Placental pericyte (primary cell): ENCODE measurements around the gene WWC2. TPM values are rescaled to one million over a fixed set of nuclear protein-coding genes. Genes with fewer than 3 reads are reported as not detected.

Source experiments
- total RNA-seq: library from RNA; depleted of rRNA; stranded (reverse); fragments of >200 nt; gene quantifications from 2 replicates; pipeline ENCODE4 v1.2.3, GENCODE V29; 2012

WWC2 gene
- 33.1 and 45.1 TPM in 2 replicates for total RNA-seq

GRCh38 chr4:183098723-183099536, at the start of gene WWC2:
Gene WWC2 (plus strand): TSS chr4:183099257. CDS start chr4:183099492, 235 bp downstream.

DNA sequence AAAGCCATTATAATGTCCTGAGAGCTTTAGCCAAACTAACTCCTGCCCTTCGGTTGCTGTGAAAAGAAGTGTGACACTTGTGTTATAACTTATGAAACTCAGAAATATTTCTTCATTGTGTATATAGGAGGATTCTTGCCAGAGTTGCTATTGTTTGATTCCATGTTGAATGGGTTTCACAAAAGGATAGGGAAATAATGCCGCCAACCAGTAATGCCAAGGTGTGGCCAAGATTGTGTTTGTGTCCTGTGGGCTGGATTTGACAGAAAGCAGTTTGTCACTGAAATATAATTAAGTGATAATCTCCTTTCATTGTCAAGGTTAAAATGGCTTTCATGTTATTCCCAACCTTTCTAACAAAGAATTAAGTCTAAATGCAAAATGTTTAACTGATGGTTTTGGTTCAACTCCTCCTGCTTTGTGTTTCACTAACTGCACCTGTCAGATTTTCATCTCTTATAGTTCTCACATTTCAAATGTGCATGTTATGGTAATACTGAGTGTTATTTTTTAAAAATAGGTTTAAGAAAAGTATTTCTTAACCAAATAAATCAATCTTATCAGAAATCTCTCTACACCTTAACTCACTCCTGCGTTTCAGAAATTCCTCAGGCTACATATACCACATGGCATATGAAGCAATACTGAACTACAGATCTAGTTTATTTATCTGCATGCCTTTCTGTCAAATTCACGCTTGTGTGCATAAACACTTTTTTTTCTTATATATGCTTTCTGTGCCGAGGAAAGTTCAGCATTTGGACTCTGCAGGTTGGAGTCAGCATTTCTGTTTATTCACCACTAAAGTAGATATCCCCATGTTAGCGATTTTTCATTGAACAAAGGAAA, 221.4 kb downstream of the WWC2 start, which contains the start of gene CLDN22:
Gene CLDN22 (minus strand): TSS at position 66 of the 849 bp plus-strand sequence. CDS start 58 bp downstream, at position 8.

GRCh38 chr4:183322326-183322725, 223.3 kb downstream of the WWC2 start, which contains the start of gene CLDN24:
Gene CLDN24 (minus strand): TSS chr4:183322426. CDS start chr4:183322426, 0 bp downstream.

Other genes with a start within 250 kb of the WWC2 start
- 86.0 and 100 TPM in 2 replicates for gene DCTD, start 181.9 kb upstream of the WWC2 start, total RNA-seq
- not detected in 2 replicates for gene CLDN22, start 221.0 kb downstream of the WWC2 start, total RNA-seq
- gene CLDN24, start 223.2 kb downstream of the WWC2 start, total RNA-seq = not detected in 2 replicates